Fibroblast of mammary gland (primary cell): Measurements from ENCODE around the gene TBXAS1.

Experiments
- DNase-seq: peaks from one replicate; pipeline ENCODE4 v3.0.0-alpha.2; 2010; ENCODE audit warnings: low read depth
- H3K4me3 ChIP-seq: 2 replicates; pipeline ENCODE4 v1.5.1; 2011; ENCODE audit warnings: low read depth, mild to moderate bottlenecking, low read length, moderate library complexity; ENCODE audit not compliant: control insufficient read depth
- TF ChIP-seq, protein P1 (sequence below): conservative IDR thresholded peaks from 2 replicates; pipeline ENCODE4 v1.5.1; 2011; ENCODE audit warnings: low read depth, low read length, inconsistent platforms; ENCODE audit not compliant: control insufficient read depth, insufficient read depth

The TBXAS1 gene

DNA sequence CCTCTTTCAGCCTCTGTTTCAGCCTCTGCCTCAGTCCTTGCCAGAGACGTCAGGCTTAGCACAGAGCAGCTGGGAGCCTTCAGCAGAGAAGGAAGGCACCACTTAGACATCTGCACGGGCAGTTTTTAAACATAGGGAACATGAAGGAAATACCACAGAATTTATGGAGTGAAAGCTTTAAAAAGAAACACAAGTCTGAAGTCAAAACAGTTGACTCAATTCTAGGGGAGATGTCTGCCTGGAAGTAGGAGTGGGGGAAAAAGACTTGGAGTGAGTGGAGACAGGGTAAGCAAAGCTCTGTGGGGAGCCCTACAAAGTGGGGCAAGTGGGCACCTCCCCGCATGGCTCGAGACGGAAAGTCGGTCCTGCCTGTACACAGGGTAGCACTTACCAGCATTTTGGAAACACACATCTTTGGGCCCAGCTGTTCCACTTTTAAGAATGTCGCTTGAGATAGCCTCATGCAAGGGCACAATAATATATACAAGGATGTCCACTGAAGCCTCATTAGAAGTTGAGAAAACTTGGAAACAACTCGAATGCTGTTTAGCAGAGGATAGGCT is 5.0 kb upstream of the TBXAS1 start:
- no peak overlapping the region for H3K4me3 ChIP-seq
- TF ChIP-seq, protein P1, sequence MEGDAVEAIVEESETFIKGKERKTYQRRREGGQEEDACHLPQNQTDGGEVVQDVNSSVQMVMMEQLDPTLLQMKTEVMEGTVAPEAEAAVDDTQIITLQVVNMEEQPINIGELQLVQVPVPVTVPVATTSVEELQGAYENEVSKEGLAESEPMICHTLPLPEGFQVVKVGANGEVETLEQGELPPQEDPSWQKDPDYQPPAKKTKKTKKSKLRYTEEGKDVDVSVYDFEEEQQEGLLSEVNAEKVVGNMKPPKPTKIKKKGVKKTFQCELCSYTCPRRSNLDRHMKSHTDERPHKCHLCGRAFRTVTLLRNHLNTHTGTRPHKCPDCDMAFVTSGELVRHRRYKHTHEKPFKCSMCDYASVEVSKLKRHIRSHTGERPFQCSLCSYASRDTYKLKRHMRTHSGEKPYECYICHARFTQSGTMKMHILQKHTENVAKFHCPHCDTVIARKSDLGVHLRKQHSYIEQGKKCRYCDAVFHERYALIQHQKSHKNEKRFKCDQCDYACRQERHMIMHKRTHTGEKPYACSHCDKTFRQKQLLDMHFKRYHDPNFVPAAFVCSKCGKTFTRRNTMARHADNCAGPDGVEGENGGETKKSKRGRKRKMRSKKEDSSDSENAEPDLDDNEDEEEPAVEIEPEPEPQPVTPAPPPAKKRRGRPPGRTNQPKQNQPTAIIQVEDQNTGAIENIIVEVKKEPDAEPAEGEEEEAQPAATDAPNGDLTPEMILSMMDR, result no peak
- no peak for DNase-seq

DNA sequence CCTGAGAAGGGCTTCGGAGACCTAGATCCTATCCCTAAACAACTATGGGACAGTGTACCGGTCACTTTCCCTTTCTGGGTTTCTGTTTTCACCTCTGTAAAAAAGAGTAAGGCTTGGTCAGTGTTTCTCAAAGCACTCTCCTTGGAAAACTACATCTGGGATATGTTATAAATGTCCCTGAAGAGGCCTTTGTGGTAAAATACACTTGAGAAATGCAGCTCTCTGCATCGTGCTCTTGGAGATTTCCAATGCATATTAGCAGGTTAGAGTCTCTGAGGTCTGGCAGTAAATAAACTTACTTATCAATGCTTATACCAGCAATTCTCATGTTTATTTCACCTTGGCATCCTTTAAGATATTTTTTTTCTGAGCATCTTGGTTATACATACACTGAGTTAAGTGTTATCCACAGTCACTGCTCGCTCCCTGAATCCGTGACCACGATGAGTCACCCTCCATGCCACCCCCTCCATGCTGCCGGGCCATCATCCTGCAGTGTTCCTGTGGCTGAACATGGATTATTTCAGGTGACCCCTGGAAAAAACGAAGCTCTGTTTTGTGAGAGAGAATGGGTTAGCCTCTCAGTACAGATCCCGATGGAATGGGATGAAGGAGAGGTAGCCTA is 3.3 kb upstream of the TBXAS1 start:
- TF ChIP-seq, protein P1, result no peak
- H3K4me3 ChIP-seq, result no peak overlapping the region
- peak; percentile 71 for DNase-seq

DNA sequence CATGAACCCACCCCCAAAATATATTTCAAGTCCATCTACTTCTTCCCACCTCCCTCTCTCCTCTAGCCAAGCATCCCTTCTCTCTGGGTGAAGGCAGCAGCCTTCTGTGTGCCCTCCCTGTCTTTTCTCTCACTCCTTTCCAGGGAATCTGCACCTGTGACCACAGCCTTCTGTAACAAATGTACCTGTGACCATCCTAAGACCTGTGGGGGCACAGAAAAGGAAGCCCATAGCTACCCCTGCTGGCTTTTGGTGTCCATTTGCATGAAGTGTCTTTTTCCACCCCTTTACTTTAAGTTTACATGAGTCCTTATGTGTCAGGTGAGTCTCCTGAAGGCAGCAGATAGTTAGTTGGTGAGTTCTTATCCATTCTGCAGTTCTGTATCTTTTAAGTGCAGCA is 2.0 kb upstream of the TBXAS1 start:
- H3K4me3 ChIP-seq, result no peak overlapping the region
- TF ChIP-seq, protein P1, result no peak
- DNase-seq, result no peak

DNA sequence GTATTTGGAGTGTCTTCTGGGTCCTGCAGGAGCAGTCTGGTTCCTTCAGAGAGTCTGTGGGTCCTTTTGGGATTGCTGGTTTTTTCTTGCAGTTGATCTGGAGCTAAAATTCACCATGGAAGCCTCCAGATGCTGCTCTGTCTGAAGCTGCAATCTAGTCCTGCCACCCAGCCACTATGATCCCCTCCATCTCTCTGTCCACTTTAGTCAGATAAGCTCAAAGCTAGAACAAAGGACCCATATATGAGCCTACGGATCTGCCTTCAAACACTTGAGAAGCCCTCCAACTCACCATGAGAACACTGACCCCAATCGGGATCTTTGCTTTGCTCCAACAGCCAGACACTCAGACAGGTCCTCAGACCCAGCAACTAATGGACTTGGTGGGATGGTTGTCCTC is 618 bp upstream of the TBXAS1 start:
- DNase-seq, result no peak
- TF ChIP-seq, protein P1, result no peak
- H3K4me3 ChIP-seq, result no peak overlapping the region

DNA sequence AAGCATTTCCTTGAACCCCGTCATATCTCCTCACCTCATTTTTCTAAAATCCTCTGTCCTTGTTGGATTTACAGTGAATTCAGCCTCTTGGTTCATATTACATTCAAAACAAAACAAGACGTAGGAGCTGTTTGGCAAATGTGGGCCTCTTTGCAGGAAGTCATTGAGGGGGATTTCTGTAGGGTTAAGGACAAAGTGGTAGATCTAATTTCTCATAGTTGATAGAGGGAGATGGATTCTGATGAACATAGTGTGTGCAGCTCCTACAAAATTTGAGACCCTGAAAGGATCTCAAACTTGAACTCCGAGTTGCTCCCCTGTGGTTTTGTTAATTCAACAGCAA is 682 bp downstream of the TBXAS1 start:
- TF ChIP-seq, protein P1, result no peak
- H3K4me3 ChIP-seq, result no peak overlapping the region
- DNase-seq, result no peak

DNA sequence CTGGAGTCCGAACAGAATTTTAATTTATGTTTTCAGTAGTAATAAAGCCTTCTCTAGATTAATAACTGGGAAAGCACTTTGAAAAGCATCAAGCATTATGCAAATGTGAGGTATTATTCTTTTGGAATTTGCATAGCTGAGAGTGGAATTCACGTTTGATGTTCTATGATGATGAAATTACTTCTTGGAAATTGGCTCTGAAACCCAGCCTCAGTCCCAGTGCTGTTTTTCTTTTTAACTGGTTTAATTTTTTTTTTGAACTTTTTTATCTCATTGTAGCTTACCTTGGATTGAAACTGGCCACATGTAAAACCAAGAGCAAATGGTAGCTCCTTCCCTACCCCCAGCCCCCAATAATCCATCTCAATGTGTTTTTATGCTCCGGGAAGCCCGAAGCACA is 1.2 kb downstream of the TBXAS1 start:
- no peak overlapping the region for H3K4me3 ChIP-seq
- TF ChIP-seq, protein P1, result no peak
- no peak for DNase-seq
